Skin epidermis (tissue), 12 donors: ENCODE data around the gene SPTLC3.

Experiments
- H3K27ac ChIP-seq, 21 experiments: fragments of 200-600 bp; sonication (generic) in 11 of 21; one replicate each; pipeline ENCODE4 v1.5.0; 2020; ENCODE audit warnings: mild to moderate bottlenecking in 3 of 21, inconsistent platforms in 2 of 21, moderate library complexity in 2 of 21
- H3K4me3 ChIP-seq, 7 experiments: fragments of 200-600 bp; sonication (generic) in 2 of 7; one replicate each; pipeline ENCODE4 v1.5.0; 2020; ENCODE audit warnings: inconsistent platforms in 2 of 7, mild to moderate bottlenecking in 2 of 7, moderate library complexity in 1 of 7

SPTLC3 gene

DNA sequence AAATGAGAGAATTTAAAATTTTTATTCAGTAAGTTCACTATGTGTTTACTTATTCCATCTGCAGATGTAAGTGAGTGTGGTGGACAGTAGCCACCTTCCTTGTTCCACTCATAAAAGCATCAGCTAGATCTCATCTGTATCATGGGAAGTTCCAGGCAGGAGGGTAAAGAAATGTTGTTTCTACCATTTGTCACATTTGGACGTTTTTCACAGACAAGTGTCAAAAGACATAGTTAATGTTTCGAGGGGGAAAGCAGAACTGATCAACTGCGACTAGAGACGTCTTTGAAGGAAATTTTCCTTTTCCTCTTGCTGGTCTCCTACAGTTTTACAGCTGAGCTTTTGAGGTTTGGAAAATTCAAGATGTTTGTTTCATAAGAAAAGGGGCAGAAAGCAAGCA is 156.4 kb downstream of the SPTLC3 start:
- no peak overlapping the region for H3K4me3 ChIP-seq

DNA sequence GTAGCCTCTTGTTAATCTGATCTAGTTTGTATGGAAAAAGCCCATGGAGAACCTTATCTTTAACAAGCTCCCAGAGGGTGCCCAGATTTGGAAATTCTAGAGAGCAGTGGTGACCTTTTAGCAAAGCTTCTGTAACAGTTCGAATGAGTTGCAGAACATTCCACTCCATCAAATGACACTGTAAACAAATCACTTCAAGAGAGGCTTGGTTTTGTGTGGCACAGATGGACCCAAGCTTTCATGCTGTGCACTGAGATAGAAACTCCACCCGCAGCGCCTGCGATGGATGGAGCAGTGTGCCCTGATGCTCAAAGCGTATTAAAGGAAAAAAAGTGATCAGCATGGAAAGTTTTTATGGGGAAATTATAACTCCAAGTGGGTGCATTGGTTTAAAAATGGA is 157.2 kb downstream of the SPTLC3 start:
- Histone ChIP-seq H3K27ac (no peak overlapping the region), H3K4me3 (no peak overlapping the region)

More for the DNA sequence above, 156.4 kb downstream of the SPTLC3 start:
- no peak overlapping the region for H3K27ac ChIP-seq

DNA sequence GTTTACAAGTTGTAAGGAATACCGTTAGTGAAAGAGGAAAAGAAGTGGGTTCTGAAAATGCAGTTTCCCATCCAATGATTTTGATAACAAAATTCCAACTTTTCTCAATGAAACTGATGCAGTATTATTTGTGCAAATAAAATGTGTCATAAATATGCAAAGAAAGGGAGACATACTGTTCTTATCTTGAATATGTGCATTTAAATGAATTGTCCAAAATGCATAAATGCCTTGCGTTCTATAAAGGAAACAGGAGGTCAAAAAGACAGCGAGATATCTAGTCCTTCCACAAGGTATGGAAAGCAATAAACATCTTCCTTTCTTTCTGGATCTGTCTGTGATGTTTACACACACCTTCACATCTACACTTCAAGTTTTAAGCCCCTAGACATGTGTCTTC is 157.7 kb downstream of the SPTLC3 start:
- Histone ChIP-seq H3K27ac (no peak overlapping the region), H3K4me3 (no peak overlapping the region)

DNA sequence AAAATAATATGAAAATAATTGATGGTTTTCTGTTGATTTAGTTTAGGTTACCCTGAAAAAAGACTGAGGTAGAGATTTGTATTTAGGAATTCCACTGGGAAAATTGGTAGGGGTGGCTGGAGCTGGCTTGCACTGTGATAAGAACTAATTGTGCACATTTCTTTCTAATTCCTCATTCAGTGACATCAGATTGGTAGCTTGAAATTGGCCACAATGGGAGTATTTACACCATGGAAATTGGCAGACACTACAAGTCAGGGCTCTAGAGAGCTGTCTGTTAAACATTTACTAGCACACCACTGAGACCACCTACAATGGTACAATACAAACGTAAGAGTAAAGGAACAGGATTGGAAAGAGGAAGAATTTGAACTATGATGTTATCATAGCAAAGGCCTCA is 160.3 kb downstream of the SPTLC3 start:
- Histone ChIP-seq H3K4me3 (no peak overlapping the region), H3K27ac (no peak overlapping the region)

DNA sequence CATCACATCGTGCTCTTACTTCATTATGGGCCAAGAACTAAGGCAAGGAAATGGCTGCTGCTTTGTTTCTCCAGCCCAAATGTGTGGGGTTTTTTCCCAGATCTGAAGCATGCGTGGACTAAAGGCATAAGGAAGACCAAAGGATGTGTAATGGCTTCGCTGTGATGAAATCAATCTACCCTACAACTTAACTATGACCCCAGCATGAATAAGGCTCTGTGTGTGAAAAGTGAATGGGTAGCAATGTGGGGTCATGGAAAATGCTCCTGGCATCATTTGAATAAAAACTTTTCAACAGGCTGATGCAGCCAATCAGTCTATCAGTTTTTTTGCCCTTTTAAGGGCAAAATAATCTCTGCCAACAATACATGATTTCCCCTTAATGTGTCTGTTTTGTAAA is 162.0 kb downstream of the SPTLC3 start:
- no peak overlapping the region for H3K4me3 ChIP-seq
- no peak overlapping the region for H3K27ac ChIP-seq

DNA sequence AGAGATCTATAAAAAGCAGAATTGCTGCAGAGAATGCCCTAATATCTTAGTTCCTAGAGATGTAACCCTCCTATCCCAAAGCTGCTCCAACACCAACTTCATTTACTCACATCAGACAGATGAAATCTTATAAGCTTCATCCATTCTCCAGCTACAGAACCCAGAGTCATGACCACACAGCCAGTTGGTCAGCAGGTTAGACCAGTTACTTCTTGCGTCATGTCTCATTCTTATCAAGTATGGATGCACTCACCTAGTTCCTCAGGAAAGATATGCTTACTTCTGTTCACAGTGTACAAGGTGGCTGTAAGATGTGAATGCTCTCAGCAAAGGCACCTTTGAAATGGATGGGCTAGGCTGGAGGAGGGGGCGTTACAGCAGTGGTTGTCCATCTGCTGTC is 164.4 kb downstream of the SPTLC3 start:
- Histone ChIP-seq H3K27ac (no peak overlapping the region), H3K4me3 (no peak overlapping the region)

DNA sequence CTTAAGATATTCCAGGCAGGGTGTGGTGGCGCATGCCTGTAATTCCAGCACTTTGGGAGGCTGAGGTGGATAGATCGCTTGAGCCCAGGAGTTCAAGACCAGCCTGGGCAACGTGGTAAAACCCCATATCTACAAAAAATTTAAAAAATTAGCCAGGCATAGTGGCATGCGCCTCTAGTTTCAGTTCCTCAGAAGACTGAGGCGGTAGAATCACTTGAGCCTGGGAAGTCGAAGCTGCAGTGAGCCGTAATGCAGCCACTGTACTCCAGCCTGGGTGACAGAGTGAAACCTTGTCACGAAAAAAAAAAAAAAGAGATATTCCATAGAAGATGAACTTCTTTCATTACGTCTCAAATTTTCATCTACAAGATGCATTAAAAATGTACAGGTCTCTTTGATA is 165.6 kb downstream of the SPTLC3 start:
- Histone ChIP-seq H3K4me3 (no peak overlapping the region), H3K27ac (no peak overlapping the region)

DNA sequence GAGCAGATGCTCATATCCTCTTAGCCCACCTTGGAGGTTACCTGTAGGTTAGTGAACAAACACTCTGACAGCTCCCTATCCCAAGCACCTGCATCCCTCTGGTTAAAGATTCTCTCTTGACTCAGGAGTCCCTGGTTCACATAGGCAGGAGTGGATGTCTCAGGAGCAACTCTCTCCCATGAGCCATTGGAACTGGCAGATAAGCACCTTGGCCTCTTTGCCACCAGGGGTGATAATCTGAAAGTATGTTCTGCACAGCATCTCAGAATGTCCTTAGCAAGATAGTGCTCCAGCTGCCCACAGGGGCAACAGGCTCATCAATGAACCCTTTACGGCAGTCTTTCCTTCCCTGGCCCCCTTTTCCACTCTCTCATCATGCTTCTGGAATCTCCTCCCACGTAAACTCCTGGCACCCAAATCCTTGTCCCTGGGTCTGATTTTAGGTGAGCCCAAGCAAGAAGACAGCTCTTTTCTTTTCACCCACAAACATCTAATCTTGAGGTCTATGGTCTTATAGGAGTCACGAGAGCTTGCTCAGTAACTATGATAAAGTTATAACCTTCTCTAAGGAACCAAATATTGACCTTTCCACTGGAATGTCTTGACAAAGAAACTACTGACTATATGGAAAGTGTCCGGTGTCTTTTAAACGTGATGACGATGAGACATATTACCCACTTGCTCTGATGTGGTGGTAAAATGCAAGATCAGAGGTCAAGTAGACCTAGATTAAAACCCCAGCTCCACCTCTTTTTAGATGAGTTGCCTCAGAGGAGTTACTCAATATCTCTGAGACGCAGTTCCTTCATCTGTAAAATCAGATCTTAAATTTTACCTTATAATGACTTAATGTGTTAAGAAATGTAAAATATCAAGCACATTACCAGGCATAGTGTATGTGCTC is 172.5 kb downstream of the SPTLC3 start:
- no peak overlapping the region for H3K27ac ChIP-seq
- H3K4me3 ChIP-seq = no peak overlapping the region

DNA sequence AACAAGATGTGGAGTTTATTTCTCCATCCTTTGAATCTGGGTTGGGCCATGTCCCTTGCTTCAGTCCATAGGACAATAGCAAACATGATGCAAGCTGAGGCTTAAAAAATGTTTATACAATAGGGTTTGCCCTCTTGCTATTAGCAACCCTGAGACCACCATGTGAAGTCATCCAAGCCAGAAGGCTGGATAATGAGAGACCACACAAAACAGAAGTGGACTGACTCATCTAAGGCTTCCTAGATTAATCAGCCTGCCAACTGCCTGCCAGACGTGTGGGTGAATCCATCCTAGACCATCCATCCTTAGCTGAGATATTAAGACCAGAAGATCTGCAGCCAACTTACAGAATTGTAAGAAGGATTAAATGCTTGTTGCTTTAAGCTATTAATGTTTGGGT is 174.2 kb downstream of the SPTLC3 start:
- Histone ChIP-seq H3K27ac (no peak overlapping the region), H3K4me3 (no peak overlapping the region)

DNA sequence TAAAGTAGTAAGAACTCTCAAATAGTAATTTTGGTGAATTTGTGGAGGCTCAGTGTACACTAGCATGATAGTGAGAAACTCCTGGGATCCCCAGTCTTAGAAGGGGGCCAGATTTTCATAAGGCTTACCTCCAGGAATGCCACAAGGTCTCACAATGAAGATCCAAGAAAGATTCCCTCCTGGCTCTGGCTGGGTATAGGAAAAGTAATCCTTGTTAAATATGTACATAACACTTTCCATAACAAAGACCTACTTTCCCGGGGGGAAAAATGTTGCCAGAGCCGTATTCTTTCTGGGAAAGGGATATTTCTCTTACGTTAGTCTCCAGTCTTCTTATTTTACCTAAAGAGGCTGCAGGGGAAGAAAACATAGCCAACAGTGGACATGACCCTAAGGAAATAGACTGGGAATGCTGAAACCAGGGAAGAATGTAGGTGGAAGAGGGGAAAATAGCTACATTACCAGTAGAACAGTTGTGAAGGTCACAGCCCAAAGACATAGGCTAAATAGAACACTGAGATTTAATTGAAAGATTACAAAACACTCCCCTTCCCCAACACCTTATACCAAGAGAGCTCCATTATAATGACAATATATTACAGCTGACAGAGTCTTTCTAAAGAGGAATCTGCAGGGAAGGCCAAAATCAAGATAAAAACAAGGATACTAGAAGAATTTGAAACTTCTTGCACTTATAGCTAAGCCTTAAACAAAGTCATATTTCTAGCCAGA is 177.4 kb downstream of the SPTLC3 start:
- H3K4me3 ChIP-seq = no peak overlapping the region
- no peak overlapping the region for H3K27ac ChIP-seq

DNA sequence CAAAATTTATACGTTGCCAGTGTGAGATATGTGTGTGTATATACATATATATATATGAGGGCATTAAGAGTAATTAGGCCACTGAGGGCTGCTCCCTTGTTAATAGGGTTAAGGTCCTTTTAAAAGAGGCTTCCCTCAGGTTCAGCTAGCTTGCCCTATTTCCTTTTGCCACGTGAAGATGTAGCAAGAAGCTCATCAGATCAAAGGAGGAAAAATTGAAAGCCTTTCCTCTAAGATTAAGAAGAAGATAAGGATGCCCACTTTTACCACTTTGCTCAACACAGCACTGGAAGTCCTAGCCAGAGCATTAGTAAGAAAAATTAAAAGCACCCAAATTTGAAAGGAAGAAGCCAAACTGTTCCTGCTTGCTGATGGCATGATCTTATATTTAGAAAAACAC is 179.1 kb downstream of the SPTLC3 start:
- Histone ChIP-seq H3K27ac (no peak overlapping the region), H3K4me3 (no peak overlapping the region)

DNA sequence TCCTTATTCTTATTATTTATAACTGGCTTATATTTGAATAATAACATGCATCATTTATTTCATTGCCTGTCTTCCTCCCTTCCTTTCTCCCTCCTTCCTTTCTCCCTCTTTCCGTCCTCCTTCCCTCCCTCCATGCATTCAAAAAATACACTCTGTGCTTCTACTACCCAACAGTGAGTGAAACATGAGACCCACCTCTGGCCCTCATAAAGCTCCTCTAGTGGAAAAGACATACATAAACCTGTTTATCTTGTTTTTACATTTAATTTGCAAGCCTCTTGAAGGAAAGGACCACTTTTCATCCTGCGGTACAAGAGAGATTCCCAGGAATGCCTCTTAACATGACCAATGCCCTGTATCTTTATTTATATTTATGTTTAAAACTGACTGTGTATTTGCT is 190.5 kb downstream of the SPTLC3 start:
- no peak overlapping the region for H3K4me3 ChIP-seq
- no peak overlapping the region for H3K27ac ChIP-seq

DNA sequence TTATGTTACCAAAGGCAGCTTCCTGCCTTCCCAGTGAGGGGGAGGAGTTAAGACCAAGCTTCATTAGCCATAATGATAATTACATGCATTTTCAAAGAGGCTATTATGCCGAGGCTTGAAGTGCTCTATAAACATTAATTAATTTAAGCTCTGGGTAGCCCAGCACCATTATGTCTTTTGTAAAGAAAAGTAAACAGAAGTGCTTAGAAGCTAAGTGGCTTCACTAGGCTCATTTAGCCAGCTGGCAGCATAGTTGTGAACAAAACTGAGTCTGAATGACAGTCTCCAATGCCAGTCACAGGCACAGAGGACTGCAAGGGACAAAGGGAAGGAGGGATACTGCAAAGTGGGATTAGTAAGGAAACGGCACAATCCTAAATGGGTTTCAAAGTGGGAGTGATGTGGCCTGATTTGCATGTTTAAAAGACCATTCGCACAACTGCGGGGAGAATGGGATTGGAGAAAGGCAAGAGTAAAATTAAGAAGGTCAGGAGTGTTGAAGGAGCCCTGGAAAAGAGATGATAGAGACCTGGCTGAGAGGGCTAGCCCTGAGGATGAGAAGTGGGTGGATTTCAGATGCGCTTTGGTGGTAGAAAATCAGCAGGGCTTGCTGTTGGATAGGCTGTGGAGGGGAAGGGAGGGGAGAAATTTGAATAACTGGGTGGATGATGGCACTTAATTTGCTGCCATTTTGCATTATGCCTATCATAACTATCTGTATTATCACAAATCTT is 192.2 kb downstream of the SPTLC3 start:
- no peak overlapping the region for H3K27ac ChIP-seq
- no peak overlapping the region for H3K4me3 ChIP-seq

DNA sequence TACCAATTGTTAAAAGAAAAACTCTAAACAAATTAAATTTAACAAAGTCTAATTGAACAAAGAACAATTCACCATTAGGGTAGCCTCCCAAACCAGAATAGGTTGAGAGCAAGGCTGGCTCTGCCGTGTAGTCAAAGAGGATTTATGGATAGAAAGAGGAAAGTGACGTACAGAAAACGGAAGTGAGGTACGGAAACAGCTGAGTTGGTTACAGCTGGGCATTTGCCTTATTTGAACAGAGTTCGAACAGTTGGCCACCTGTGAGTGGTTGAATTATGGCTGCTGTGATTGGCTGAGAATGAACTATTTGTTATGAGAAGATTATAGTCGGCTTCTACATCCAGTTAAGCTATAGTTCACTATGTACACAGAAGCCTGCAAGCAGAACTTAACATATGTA is 193.8 kb downstream of the SPTLC3 start:
- H3K27ac ChIP-seq = no peak overlapping the region
- no peak overlapping the region for H3K4me3 ChIP-seq

DNA sequence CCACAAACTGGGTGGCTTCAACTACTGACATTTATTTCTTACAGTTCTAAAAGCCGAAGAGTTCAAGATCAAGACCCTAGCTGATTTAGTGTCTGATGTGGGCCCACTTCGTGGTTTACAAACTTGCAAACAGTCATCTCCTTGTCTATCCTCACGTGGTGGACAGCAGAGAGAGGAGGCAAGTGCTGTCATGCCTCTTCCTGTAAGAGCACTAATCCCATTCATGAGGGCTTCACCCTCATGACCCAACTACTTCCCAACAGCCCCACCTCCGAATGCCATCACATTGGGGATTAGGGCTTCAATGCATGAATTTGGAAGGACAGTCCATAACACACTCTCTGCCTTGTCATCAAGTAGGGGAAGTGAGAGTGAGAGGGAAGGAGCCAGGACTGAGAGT is 196.7 kb downstream of the SPTLC3 start:
- no peak overlapping the region for H3K27ac ChIP-seq
- no peak overlapping the region for H3K4me3 ChIP-seq

DNA sequence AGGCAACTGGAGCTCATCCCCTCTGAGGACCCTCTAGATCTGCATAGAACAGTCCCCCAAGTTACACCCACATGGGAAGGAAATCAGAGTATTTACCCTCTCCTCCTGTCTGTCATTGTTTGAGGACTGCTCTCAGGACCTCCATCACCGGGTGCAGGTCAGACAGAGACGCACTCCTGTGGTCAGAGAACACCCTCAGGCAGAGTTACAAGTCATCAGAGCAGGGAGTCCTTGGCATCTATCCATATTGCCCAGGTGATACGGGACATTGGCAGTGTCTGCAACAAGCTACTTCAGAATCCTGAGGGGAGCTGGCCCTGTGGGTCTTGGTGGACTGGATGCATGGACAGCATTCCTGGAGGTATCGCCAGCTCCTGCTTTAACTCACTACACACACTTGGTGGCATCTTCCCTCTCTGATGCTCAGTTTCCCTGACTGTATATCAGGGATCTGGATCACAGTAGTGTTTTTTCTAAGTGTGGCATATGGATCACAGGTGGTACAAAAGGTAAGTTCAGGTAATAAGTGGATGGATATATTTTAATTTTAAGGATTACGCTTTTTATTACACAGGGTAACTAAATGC is 197.2 kb downstream of the SPTLC3 start:
- no peak overlapping the region for H3K27ac ChIP-seq
- no peak overlapping the region for H3K4me3 ChIP-seq

DNA sequence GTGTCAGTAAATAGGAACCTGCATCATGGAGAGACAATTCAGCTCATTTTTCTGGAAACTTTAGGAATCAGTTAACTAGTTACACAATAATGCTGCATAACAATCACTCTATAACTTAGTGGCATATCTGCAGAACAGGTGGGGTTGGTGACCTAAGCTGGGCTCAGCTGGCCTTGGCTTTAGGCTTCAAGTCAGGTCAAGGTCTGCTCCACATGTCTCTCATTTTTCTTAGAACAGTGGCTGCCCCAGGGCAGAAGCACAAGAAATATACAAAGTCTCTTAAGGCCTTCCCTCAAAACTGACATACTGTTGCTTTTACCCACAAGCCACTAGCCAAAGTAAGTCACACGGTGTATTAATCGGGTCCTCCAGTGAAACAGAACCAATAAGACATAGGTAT is 198.2 kb downstream of the SPTLC3 start:
- Histone ChIP-seq H3K4me3 (no peak overlapping the region), H3K27ac (no peak overlapping the region)

DNA sequence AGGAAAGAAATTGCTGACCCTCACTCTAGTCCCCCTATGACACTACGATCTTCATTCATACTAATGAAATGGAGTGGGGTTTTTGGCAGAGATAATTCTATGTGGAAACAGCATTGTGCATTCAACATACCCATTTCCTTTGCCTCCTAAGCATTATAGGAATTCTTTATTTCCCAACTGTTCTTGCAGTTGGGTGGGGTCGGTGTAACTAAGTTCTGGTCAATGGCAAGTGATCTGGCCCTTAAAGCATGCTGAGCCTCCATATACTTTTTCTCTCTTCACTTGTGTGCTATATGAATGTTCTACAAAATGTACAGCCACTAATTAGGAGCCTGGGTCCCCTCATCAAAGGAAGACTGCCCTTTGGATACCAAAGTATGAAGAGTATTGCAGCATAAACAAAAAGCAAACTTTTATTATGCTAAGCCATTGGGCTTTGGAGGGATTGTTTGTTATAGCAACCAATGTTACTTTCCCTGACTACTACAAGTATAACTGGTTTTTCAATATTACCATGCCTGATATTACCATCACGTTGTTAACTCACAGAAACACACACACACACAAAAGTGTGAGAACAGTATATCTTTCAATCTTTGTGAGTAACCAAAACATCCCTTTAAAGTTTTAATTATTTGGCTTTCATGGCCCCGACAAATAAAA is 203.3 kb downstream of the SPTLC3 start:
- H3K4me3 ChIP-seq = no peak overlapping the region
- peak overlapping the region in 1 of 21 experiments; percentile 14 for H3K27ac ChIP-seq

DNA sequence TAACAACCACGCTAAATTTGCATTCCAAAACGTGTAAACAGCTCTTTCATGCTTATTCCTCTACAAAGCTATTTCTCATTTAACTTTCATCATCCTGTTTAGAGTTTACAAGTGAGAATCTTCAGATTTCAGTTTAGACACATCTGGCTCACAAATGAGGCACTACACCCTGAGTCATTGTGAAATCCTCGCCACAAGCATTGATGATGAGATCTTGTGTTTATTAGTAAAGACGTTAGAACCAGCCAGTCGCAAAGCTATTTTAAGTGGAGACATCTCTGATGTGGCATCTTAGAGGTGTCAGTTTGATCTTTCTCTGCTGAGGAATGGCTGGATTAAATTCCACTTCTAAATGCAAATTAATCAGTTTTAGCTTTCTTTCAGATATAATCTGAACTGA is 204.0 kb downstream of the SPTLC3 start:
- H3K27ac ChIP-seq = peak overlapping the region in 2 of 21 experiments; percentile 14 to 33

DNA sequence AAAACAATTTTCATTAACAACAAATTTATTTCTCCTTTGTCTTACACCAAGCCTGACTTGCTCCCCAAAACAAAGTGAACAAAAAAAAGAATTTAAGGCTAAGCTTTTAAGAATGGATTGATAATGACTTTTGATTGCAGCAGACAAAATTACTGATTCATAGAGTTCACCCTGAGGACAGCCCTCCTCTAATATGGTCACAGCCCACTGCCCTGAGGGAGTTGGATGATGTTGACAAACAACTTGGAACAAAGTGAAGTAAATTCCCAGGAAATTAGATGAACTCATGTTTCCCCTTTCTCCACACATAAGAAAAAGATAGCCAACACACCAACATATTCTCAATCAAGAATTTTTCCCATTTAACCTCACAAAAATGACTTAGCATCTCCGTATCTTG is 204.6 kb downstream of the SPTLC3 start:
- Histone ChIP-seq H3K27ac (peak overlapping the region in 2 of 21 experiments; percentile 14 to 33), H3K4me3 (no peak overlapping the region)

More for the DNA sequence above, 204.0 kb downstream of the SPTLC3 start:
- no peak overlapping the region for H3K4me3 ChIP-seq
